Activated CD4-positive, alpha-beta T cell treated with anti-CD3 and anti-CD28 coated beads for 4 hours (primary cell): Measurements from ENCODE around the gene PTGER4.
A peak's percentile ranks its signal among the peaks of the same experiment; 100 is the strongest.

ENCODE experiments used
- DNase-seq, 2 donors: peaks; one replicate each; pipeline ENCODE4 v3.0.0-alpha.2; 2020

PTGER4 gene

GRCh38 chr5:40672425-40672824 lies 7.3 kb upstream of the PTGER4 start:
- DNase-seq: no peak

DNA sequence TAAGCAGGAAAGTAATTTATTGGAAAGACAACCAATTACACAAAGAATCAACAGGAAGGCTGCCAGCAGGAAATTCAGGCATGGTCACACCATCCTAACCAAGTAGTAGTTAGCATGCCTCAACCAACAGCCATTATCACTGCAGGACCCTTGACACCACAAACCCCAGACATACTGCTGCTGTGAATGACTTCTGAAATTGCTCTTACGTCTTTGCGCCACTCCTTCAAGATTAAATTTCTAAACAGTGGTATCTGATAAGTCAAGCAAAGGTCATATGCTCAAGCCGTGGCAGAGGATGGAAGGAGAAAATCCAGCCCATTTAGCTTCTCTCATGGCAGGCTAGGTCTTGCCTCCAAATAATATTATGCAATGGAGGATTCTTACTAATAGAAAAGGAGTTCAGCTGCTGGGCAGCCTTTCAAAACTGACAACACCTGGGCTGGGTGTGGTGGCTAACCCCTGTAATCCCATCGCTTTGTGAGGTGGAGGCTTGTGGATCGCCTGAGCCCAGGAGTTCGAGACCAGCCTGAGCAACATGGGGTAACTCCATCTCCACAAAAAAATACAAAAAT lies 5.0 kb upstream of the PTGER4 start:
- DNase-seq: no peak

DNA sequence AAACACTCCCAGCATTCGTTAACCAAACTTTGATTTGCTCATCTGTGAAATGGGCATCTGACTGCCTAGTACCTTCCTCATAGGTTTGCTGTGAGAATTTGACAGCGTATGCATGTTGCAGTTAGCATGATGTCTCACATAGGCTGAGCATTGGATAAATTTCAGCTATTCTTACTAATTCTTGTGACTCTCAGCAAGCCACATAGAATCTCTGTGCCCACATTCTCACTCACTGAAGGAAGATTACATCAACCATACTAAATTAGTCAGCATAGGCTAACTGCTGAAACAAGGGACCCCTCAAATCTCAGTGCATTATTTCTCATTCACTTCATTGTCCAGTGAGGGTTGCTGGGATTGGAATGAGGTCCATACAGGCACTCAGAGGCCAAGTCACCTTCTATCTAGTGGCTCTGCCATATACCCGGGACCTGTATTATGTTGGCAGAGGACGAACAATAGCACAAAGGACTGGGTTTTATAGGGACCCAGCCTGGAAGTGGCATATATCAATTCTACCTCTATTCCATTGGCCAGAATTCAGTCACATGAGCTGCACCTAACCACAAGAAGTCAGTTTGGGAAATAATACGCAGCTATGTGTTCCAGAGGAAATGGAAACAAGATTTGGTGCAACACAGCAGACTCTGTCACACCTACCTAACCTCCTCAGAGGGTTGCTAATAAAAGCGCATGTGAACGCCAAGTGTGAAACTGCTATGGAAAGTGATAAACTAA lies 4.2 kb upstream of the PTGER4 start:
- peak; percentile 23 to 41 for DNase-seq

GRCh38 chr5:40676613-40677343 lies 2.9 kb upstream of the PTGER4 start:
- no peak for DNase-seq

GRCh38 chr5:40677456-40677855 lies 2.3 kb upstream of the PTGER4 start:
- no peak for DNase-seq

GRCh38 chr5:40678026-40678425 lies 1.7 kb upstream of the PTGER4 start:
- peak in 1 of 2 donors; percentile 18 for DNase-seq

GRCh38 chr5:40678460-40679147 lies 1.1 kb upstream of the PTGER4 start:
- no peak for DNase-seq

DNA sequence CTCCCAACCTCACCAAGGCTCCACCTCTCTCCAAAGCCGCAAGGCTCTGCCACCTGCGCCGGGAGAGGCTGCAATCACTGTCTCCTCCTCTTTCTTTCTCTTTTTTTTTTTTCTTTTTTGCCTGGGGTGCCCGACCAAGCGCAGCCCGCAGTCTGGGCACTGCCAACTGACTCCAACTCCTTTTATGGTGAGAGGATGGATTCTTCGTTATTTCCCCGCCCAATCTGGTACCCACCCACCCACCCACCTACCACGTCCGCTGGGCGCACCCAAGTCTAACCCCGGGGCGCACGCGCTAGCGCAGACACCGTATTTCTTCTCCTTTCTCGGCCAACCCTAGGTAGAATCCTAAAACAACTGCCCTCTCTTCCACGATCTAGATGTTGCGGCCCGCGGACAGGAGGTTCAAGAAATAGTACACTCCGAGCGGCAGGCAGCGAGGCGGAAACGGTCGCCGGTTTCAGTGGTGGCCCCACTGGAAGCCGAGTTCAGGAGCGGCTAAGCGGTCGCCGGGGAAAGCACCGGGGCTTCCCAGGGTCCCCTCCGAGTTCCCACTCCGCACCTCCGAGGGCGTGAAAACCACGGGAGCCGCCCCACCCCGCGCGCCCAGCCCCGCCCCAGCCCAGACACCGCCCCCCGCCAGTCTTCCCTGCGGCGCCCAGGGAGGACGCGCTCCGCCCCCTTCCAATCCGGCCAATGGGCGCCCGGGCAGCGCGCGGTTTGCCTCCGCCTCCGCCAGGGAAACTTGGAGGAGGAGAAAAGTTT lies 385 bp upstream of the PTGER4 start:
- peak; percentile 93 for DNase-seq

DNA sequence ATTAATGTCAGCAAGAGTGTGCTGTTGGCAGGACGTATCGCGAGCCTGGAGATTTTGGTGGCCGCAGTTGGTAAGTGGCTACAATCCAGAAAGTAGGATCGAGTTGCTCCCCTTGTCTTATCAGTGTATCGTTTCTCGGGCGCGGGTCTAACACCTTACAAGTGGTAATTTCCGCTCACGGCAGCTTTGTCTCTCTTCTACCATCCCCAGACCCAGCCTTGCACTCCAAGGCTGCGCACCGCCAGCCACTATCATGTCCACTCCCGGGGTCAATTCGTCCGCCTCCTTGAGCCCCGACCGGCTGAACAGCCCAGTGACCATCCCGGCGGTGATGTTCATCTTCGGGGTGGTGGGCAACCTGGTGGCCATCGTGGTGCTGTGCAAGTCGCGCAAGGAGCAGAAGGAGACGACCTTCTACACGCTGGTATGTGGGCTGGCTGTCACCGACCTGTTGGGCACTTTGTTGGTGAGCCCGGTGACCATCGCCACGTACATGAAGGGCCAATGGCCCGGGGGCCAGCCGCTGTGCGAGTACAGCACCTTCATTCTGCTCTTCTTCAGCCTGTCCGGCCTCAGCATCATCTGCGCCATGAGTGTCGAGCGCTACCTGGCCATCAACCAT lies 1.1 kb downstream of the PTGER4 start:
- DNase-seq: peak; percentile 49 to 53

DNA sequence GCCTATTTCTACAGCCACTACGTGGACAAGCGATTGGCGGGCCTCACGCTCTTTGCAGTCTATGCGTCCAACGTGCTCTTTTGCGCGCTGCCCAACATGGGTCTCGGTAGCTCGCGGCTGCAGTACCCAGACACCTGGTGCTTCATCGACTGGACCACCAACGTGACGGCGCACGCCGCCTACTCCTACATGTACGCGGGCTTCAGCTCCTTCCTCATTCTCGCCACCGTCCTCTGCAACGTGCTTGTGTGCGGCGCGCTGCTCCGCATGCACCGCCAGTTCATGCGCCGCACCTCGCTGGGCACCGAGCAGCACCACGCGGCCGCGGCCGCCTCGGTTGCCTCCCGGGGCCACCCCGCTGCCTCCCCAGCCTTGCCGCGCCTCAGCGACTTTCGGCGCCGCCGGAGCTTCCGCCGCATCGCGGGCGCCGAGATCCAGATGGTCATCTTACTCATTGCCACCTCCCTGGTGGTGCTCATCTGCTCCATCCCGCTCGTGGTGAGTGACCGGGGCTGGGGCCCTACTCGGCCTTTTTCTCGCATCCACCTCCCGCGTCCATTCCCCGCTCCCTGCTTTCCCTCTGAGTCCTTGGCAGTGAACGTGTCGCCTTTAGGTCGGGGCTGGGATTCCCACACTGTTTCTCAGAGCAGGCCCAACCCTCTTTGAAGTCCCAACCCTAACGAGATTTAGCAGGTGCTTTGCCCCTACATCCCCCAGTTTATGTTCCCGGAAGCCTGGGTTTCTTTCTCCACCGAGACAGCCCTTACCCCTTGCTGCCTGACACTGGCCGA lies 1.8 kb downstream of the PTGER4 start:
- DNase-seq: peak; percentile 44 to 55

DNA sequence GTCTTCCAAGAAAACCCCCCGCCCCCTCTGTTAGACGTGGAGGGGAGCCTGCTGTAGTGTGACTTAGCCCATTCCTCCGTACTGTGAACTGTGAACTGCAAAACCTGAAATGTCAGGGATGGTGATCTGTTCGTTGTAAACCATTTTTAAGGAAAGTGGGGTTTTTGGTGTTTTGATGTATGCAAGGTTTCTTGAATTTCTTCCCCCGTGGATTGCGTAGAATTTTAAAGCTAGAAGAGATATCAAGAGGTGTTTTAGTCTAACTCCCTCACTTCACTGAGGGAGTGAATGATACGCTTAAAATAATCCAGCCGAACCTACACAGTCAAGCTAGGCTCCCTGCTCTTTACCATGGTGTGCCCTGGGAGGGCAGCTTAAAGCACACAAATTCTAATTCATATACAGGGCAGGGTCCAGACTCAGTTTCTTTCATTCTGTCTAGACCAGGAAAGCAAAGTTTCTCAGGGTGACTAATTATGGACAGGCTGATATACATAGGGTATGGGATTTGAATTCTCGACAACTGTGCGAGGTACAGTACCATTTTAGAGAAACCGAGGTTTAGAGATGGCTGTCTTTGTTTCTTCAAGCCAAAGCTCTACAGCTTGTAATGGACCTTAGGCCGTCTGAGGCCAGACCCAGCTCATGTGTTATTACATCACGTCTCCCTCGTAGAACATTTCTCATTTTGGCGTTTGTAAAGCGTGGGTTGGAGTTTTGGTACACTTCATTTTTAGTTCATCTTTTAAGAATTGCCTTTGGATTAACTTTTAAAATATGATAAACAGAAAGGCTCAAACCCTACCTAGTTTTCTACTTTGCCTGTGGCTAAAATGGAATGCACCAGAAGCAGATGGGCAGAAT lies 2.7 kb downstream of the PTGER4 start:
- no peak for DNase-seq

GRCh38 chr5:40683305-40683704 lies 3.6 kb downstream of the PTGER4 start:
- DNase-seq: no peak

DNA sequence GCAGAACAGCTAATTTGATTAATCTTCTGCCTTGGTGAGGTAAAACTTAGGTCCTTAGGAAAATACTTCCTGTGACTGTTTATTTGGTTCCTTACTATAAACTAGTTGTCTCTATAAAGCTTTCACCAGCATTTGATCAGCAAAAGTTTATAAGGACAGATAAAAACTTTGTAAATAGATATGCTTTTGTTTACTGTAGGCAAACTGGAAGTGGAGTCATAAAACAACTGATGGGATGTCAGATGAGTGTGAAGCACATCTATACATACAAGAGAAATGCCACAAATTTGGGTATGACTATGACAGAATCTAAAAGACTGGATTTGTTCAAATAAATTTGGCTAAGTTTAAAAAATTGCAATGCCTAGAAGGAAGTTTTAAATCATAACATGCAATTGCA lies 5.5 kb downstream of the PTGER4 start:
- no peak for DNase-seq

GRCh38 chr5:40685976-40686486 lies 6.3 kb downstream of the PTGER4 start:
- DNase-seq: no peak

DNA sequence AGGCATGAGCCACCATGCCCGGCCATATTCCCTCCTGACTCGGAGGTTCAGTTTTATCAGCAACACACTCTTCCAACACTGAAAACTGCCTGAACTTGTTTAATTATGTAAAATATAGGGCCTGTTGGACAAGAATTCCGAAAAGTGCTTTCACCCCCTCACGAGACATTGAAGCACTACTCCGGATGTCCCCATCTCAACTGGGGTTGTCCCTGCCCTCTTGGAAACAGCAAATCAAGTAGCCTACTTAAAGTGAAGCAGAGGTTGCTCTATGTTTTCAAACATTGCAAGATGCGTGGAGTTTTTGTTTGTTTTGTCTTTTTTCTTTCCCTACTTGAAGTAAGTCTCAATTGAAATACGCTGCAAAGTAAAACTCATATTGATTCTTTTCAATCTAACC lies 7.6 kb downstream of the PTGER4 start:
- DNase-seq: peak; percentile 21 to 29

- DNase-seq: peak; percentile 81 to 91
Observed at GRCh38 chr5:40688127-40688761, 8.5 kb downstream of the PTGER4 start.

DNA sequence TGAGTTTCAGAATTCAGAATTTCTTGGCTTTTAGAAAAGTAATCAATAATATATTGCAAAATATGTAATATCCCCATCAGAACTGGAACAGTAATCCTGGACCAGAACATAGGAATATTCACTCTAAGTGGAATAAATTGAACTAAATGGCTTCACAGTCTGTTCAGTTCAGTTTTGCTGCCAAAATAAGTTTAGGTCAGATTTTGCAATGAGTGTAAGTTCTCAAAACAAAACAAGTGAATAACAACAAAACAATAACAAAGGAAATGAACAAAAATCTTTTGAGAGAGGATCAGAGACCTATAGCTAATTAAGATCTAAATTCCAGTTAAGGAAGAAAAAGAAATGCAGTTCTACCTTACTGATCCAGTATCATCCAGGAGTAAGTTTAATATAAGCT lies 9.3 kb downstream of the PTGER4 start:
- no peak for DNase-seq

- DNase-seq: peak; percentile 48 to 62
Observed at GRCh38 chr5:40689438-40689837, 9.7 kb downstream of the PTGER4 start.

DNA sequence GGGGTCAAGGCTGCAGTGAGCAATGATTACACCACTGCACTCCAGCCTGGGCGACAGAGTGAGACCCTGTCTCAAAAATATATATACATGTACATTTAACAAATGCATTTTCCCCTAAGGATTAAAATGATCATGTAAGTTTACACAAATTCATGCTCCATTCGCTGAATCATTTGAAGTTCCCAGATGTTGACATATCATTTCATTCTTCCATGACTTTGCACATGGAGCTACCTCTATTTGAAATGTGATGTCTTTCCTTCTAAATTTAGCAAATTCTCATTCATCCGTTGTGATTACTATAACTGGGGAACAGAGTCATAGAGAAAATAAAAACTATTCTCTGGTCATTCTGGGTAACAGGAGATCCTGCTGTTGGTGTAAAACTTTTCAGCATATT lies 10.6 kb downstream of the PTGER4 start:
- DNase-seq: no peak

DNA sequence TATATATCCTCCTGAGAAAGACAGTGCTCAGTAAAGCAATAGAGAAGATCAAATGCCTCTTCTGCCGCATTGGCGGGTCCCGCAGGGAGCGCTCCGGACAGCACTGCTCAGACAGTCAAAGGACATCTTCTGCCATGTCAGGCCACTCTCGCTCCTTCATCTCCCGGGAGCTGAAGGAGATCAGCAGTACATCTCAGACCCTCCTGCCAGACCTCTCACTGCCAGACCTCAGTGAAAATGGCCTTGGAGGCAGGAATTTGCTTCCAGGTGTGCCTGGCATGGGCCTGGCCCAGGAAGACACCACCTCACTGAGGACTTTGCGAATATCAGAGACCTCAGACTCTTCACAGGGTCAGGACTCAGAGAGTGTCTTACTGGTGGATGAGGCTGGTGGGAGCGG lies 12.2 kb downstream of the PTGER4 start:
- no peak for DNase-seq
